MM.1S (cell line): Measurements from ENCODE around the gene RIPPLY3.

Experiments used
- DNase-seq: peaks from one replicate; pipeline ENCODE4 v3.0.0-alpha.2; 2015
- H2AFZ ChIP-seq: fragments of 300-600 bp; sonication (generic); 2 replicates; pipeline ENCODE4 v1.6.0; 2016; ENCODE audit warnings: antibody characterized with exemption, low read length
- H3F3A ChIP-seq: fragments of 300-600 bp; sonication (generic); 2 replicates; pipeline ENCODE4 v1.6.1; 2016; ENCODE audit warnings: mild to moderate bottlenecking, antibody characterized with exemption, low read length, moderate library complexity, mixed read lengths; ENCODE audit not compliant: insufficient read depth
- H3K27ac ChIP-seq: fragments of 300-600 bp; sonication (generic); 2 replicates; pipeline ENCODE4 v1.5.1; 2016; ENCODE audit warnings: mild to moderate bottlenecking, low read length
- H3K27me3 ChIP-seq: fragments of 300-600 bp; sonication (generic); replicated peaks from 2 replicates; pipeline ENCODE4 v1.6.0; 2016; ENCODE audit warnings: low read length; ENCODE audit not compliant: insufficient read depth
- H3K36me3 ChIP-seq: fragments of 300-600 bp; sonication (generic); replicated peaks from 2 replicates; pipeline ENCODE4 v1.6.1; 2016; ENCODE audit warnings: mild to moderate bottlenecking, low read length, mixed read lengths; ENCODE audit not compliant: insufficient read depth
- H3K4me1 ChIP-seq: fragments of 300-600 bp; sonication (generic); 2 replicates; pipeline ENCODE4 v1.6.1; 2016; ENCODE audit warnings: low read length, mixed read lengths
- H3K4me2 ChIP-seq: fragments of 300-600 bp; sonication (generic); 2 replicates; pipeline ENCODE4 v1.6.0; 2016; ENCODE audit warnings: low read depth, low read length
- H3K4me3 ChIP-seq: fragments of 300-600 bp; sonication (generic); 2 replicates; pipeline ENCODE4 v1.5.1; 2016; ENCODE audit warnings: low read length, mixed read lengths
- H3K79me2 ChIP-seq: fragments of 300-600 bp; sonication (generic); 2 replicates; pipeline ENCODE4 v1.6.1; 2016; ENCODE audit warnings: mixed run types, low read length, mixed read lengths
- H3K9ac ChIP-seq: fragments of 300-600 bp; sonication (generic); 2 replicates; pipeline ENCODE4 v1.6.1; 2016; ENCODE audit warnings: low read length, mixed read lengths
- H3K9me2 ChIP-seq: fragments of 300-600 bp; sonication (generic); replicated peaks from 2 replicates; pipeline ENCODE4 v1.6.1; 2016; ENCODE audit warnings: mild to moderate bottlenecking, low read length, mixed read lengths; ENCODE audit not compliant: insufficient read depth
- H3K9me3 ChIP-seq: fragments of 300-600 bp; sonication (generic); replicated peaks from 2 replicates; pipeline ENCODE4 v1.6.1; 2016; ENCODE audit warnings: mild to moderate bottlenecking, low read length, mixed read lengths; ENCODE audit not compliant: insufficient read depth
- H4K20me1 ChIP-seq: fragments of 300-600 bp; sonication (generic); 2 replicates; pipeline ENCODE4 v1.6.1; 2016; ENCODE audit warnings: mild to moderate bottlenecking, low read length, moderate library complexity, mixed read lengths; ENCODE audit not compliant: insufficient read depth
- EZH2 ChIP-seq: fragments of 300-600 bp; sonication (generic); optimal IDR thresholded peaks from 2 replicates; pipeline ENCODE3; 2017; ENCODE audit warnings: low read depth, mild to moderate bottlenecking, antibody characterized with exemption, low read length, mixed read lengths
- EZH2phosphoT487 ChIP-seq: fragments of 300-600 bp; sonication (generic); IDR thresholded peaks from 2 replicates; pipeline ENCODE4 v1.6.1; 2018; ENCODE audit warnings: antibody characterized with exemption, low read length
- TF ChIP-seq, protein P1 (sequence below): fragments of 300-600 bp; sonication (generic); IDR thresholded peaks from 2 replicates; pipeline ENCODE4 v1.5.1; 2016; ENCODE audit warnings: antibody characterized with exemption, low read length, mixed read lengths

The RIPPLY3 gene

DNA sequence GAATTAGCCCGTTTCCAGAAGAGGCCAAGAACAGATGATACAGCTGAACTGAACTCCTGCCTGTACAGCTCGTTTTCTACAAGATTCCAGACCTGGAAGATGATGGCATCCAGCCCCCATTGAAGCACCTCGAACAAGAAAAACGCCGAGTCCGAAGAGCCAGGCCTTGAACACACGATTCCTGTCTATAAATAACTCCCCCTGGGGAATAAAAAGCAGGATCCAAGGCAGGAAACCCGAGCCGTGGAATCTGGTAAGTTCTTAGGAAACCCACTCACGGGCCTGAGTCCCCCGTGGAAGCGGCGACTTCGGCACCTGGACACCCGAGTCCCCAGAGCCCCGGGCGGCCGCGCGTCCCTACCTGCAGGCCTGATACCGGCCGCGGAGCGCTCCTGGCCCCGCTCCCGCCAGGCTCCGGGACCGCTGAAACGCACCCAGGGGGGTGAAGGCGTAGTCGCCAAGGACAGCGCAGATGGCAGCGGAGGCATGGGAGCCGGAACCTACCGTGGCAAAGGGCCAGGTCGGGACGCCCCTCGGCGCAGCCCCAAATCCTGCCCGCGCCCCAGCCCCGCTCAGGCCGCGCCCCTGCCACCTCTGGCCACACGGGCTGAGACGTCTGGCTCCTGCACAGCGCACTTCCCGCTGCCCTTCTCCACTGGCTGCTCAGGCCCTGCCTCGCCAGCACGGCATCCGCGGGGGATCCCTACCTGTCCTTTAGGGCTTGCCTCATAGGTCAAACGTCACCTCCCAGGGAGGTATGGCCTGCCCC, 26.0 kb upstream of the RIPPLY3 start:
- Histone ChIP-seq H3K4me3 (no peak overlapping the region; the same call in 1 of the 2 replicates), H3F3A (0 out of 2 replicates have a peak, but pooled peaks cover 3% of the 10 kb centered on the region), H3K9me2 (no peaks in the 10 kb centered on the region), H3K9ac (no peak overlapping the region), H4K20me1 (no peaks in the 10 kb centered on the region), H3K4me1 (peaks cover 6% of the 10 kb centered on the region), H3K79me2 (no peaks in the 10 kb centered on the region), H3K9me3 (no peaks in the 10 kb centered on the region), H3K27ac (no peak overlapping the region), H3K27me3 (no peaks in the 10 kb centered on the region), H3K36me3 (no peaks in the 10 kb centered on the region), H3K4me2 (peak overlapping the region; percentile 25; the same call in 1 of the 2 replicates), H2AFZ (peak overlapping the region; percentile 29; the same call in 1 of the 2 replicates)
- TF ChIP-seq EZH2, result no peak
- TF ChIP-seq EZH2phosphoT487, result no peak
- TF ChIP-seq, protein P1, sequence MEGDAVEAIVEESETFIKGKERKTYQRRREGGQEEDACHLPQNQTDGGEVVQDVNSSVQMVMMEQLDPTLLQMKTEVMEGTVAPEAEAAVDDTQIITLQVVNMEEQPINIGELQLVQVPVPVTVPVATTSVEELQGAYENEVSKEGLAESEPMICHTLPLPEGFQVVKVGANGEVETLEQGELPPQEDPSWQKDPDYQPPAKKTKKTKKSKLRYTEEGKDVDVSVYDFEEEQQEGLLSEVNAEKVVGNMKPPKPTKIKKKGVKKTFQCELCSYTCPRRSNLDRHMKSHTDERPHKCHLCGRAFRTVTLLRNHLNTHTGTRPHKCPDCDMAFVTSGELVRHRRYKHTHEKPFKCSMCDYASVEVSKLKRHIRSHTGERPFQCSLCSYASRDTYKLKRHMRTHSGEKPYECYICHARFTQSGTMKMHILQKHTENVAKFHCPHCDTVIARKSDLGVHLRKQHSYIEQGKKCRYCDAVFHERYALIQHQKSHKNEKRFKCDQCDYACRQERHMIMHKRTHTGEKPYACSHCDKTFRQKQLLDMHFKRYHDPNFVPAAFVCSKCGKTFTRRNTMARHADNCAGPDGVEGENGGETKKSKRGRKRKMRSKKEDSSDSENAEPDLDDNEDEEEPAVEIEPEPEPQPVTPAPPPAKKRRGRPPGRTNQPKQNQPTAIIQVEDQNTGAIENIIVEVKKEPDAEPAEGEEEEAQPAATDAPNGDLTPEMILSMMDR, result no peak
- no peak for DNase-seq

DNA sequence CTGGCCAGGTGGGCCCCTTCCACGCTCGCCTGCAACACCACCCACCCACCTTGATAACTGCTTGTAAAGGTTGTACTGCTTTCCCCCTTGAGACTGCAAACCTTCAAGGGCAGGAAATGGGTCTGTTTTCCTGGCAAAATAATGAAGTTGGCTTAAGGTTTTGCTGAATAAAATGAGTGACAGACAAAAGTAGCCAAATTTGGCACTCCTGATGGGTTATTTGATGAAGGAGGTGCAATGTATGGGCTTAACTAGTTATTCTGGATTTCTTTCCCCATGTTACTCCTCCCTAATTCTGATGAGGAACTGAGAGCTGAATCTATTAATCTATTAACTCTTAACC, 25.5 kb upstream of the RIPPLY3 start:
- no peak overlapping the region for H3K27ac ChIP-seq
- no peaks in the 10 kb centered on the region for H3K36me3 ChIP-seq
- no peaks in the 10 kb centered on the region for H4K20me1 ChIP-seq
- no peaks in the 10 kb centered on the region for H3K79me2 ChIP-seq
- H3K4me1 ChIP-seq, result peaks cover 6% of the 10 kb centered on the region
- peak overlapping the region; percentile 29; the same call in 1 of the 2 replicates for H2AFZ ChIP-seq
- H3K27me3 ChIP-seq, result no peaks in the 10 kb centered on the region
- 0 out of 2 replicates have a peak, but pooled peaks cover 3% of the 10 kb centered on the region for H3F3A ChIP-seq
- H3K4me2 ChIP-seq, result peak overlapping the region; percentile 25; the same call in 1 of the 2 replicates
- no peak overlapping the region for H3K4me3 ChIP-seq
- no peak overlapping the region for H3K9ac ChIP-seq
- DNase-seq, result no peak
- H3K9me2 ChIP-seq, result no peaks in the 10 kb centered on the region
- no peak for TF ChIP-seq EZH2
- H3K9me3 ChIP-seq, result no peaks in the 10 kb centered on the region

GRCh38 chr21:36981977-36982700, 24.4 kb upstream of the RIPPLY3 start:
- Histone ChIP-seq H3F3A (0 out of 2 replicates have a peak, but pooled peaks cover 3% of the 10 kb centered on the region), H3K27me3 (no peaks in the 10 kb centered on the region), H4K20me1 (no peaks in the 10 kb centered on the region), H3K9me2 (no peaks in the 10 kb centered on the region), H3K4me1 (peaks cover 6% of the 10 kb centered on the region), H3K79me2 (no peaks in the 10 kb centered on the region), H3K9me3 (no peaks in the 10 kb centered on the region), H3K36me3 (no peaks in the 10 kb centered on the region), H3K4me2 (no peak overlapping the region), H3K4me3 (no peak overlapping the region), H3K9ac (no peak overlapping the region), H2AFZ (no peak overlapping the region), H3K27ac (no peak overlapping the region)
- TF ChIP-seq EZH2phosphoT487, result no peak
- TF ChIP-seq, protein P1, result no peak
- no peak for TF ChIP-seq EZH2
- DNase-seq, result no peak
